ENCODE measurements around the gene SFXN2.
"Not testable (repeated sequence)": the region's sequence is repeated elsewhere in the genome, so short reads cannot be mapped to it uniquely, and the experiment has no call there.

GRCh38 chr10:102758933-102759262, 44.5 kb downstream of the SFXN2 start:
- not testable (repeated sequence) for TF ChIP-seq POLR2A (IDR thresholded peaks at IDR 0.05)
- TF ChIP-seq, protein P1, sequence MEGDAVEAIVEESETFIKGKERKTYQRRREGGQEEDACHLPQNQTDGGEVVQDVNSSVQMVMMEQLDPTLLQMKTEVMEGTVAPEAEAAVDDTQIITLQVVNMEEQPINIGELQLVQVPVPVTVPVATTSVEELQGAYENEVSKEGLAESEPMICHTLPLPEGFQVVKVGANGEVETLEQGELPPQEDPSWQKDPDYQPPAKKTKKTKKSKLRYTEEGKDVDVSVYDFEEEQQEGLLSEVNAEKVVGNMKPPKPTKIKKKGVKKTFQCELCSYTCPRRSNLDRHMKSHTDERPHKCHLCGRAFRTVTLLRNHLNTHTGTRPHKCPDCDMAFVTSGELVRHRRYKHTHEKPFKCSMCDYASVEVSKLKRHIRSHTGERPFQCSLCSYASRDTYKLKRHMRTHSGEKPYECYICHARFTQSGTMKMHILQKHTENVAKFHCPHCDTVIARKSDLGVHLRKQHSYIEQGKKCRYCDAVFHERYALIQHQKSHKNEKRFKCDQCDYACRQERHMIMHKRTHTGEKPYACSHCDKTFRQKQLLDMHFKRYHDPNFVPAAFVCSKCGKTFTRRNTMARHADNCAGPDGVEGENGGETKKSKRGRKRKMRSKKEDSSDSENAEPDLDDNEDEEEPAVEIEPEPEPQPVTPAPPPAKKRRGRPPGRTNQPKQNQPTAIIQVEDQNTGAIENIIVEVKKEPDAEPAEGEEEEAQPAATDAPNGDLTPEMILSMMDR (IDR thresholded peaks at IDR 0.05) = not testable (repeated sequence)

Data from esophagus squamous epithelium (tissue), 4 donors.